Activated naive CD8-positive, alpha-beta T cell treated with anti-CD3 and anti-CD28 coated beads for 36 hours (primary cell): ENCODE data around the gene PPP1R2. TPM values are rescaled to one million over a fixed set of nuclear protein-coding genes. Genes with fewer than 3 reads are reported as not detected.
A peak's percentile ranks its signal among the peaks of the same experiment; 100 is the strongest.

ENCODE experiments used
- DNase-seq: peaks from one replicate; pipeline ENCODE4 v3.0.0; 2021
- H3K27ac Mint-ChIP-seq: one replicate; pipeline ENCODE4 v1.8.0; 2022; ENCODE audit warnings: mild to moderate bottlenecking, moderate library complexity, mixed read lengths
- H3K27me3 Mint-ChIP-seq: one replicate; pipeline ENCODE4 v1.8.0; 2022; ENCODE audit warnings: mild to moderate bottlenecking, mixed read lengths
- H3K36me3 Mint-ChIP-seq: one replicate; pipeline ENCODE4 v1.8.0; 2021; ENCODE audit warnings: mild to moderate bottlenecking, mixed read lengths
- H3K4me1 Mint-ChIP-seq: one replicate; pipeline ENCODE4 v1.8.0; 2021; ENCODE audit warnings: mixed read lengths
- H3K4me3 Mint-ChIP-seq: one replicate; pipeline ENCODE4 v1.8.0; 2022; ENCODE audit warnings: mild to moderate bottlenecking, moderate library complexity, mixed read lengths
- H3K9me3 Mint-ChIP-seq: one replicate; pipeline ENCODE4 v1.8.0; 2022; ENCODE audit warnings: mixed read lengths
- total RNA-seq, 2 experiments: library from RNA; stranded (reverse); gene quantifications; one replicate each; pipeline ENCODE4 v1.2.3, GENCODE V29; 2021

PPP1R2 gene
- total RNA-seq, 2 experiments from 2014 or later = 89.5 to 91.8 TPM

- Mint-ChIP-seq H3K4me1 (peaks cover 11% of the 10 kb centered on the region), H3K36me3 (peaks cover 9% of the 10 kb centered on the region), H3K4me3 (peak overlapping the region; percentile 3), H3K27ac (peak overlapping the region; percentile 80), H3K27me3 (no peaks in the 10 kb centered on the region), H3K9me3 (peaks cover 16% of the 10 kb centered on the region)
- no peak for DNase-seq
Measured at GRCh38 chr3:195468841-195469240, 74.3 kb downstream of the PPP1R2 start.

GRCh38 chr3:195468391-195468776, 74.7 kb downstream of the PPP1R2 start:
- Mint-ChIP-seq H3K9me3 (peaks cover 16% of the 10 kb centered on the region), H3K4me3 (peak overlapping the region; percentile 3), H3K4me1 (peaks cover 11% of the 10 kb centered on the region), H3K27me3 (no peaks in the 10 kb centered on the region), H3K36me3 (peaks cover 9% of the 10 kb centered on the region), H3K27ac (peak overlapping the region; percentile 80)
- no peak for DNase-seq

GRCh38 chr3:195467641-195468390, 75.3 kb downstream of the PPP1R2 start:
- Mint-ChIP-seq H3K4me3 (no peak overlapping the region), H3K4me1 (peaks cover 11% of the 10 kb centered on the region), H3K27ac (peak overlapping the region; percentile 80)

GRCh38 chr3:195466251-195466650, 76.9 kb downstream of the PPP1R2 start:
- H3K27ac Mint-ChIP-seq = no peak overlapping the region
- peaks cover 9% of the 10 kb centered on the region for H3K36me3 Mint-ChIP-seq
- no peaks in the 10 kb centered on the region for H3K27me3 Mint-ChIP-seq
- H3K4me3 Mint-ChIP-seq = no peak overlapping the region
- peaks cover 11% of the 10 kb centered on the region for H3K4me1 Mint-ChIP-seq
- H3K9me3 Mint-ChIP-seq = peaks cover 16% of the 10 kb centered on the region
- no peak for DNase-seq

More at GRCh38 chr3:195467641-195468390, 75.3 kb downstream of the PPP1R2 start:
- no peaks in the 10 kb centered on the region for H3K27me3 Mint-ChIP-seq
- peaks cover 16% of the 10 kb centered on the region for H3K9me3 Mint-ChIP-seq
- peaks cover 9% of the 10 kb centered on the region for H3K36me3 Mint-ChIP-seq
- no peak for DNase-seq

Other genes with a start within 250 kb of the PPP1R2 start
- 10 to 100 TPM; 41.1 to 42.9 TPM for gene ACAP2, start 100.3 kb downstream of the PPP1R2 start, total RNA-seq
- gene APOD, start 40.6 kb upstream of the PPP1R2 start, total RNA-seq = not detected
- under 1 TPM; 0.26 to 0.29 TPM for gene MUC20, start 177.7 kb upstream of the PPP1R2 start, total RNA-seq